Osteoblast (primary cell): ENCODE measurements around the gene PRSS12. TPM values are rescaled to one million over a fixed set of nuclear protein-coding genes. Genes with fewer than 3 reads are reported as not detected.

Experiments used
- DNase-seq: peaks from one replicate; pipeline ENCODE4 v3.0.0; 2011; ENCODE audit warnings: low spot score, mixed read lengths; ENCODE audit not compliant: insufficient read length; ENCODE audit errors: missing footprints
- H2AFZ ChIP-seq: 2 replicates; pipeline ENCODE4 v1.6.0; 2011; ENCODE audit warnings: mild to moderate bottlenecking, low read length
- H3K27ac ChIP-seq: 2 replicates; pipeline ENCODE4 v1.5.1; 2011; ENCODE audit warnings: mild to moderate bottlenecking, low read depth, low read length, moderate library complexity
- H3K27me3 ChIP-seq: 2 replicates; pipeline ENCODE4 v1.6.0; 2012; ENCODE audit warnings: mild to moderate bottlenecking, control low read depth, inconsistent platforms, low read length, moderate library complexity; ENCODE audit not compliant: insufficient read depth
- H3K36me3 ChIP-seq: 2 replicates; pipeline ENCODE4 v1.5.1; 2011; ENCODE audit warnings: mild to moderate bottlenecking, low read length, control low read depth, moderate library complexity; ENCODE audit not compliant: insufficient read depth
- H3K4me1 ChIP-seq: 2 replicates; pipeline ENCODE4 v1.5.1; 2011; ENCODE audit warnings: mild to moderate bottlenecking, low read length, control low read depth, moderate library complexity; ENCODE audit not compliant: insufficient read depth
- H3K4me2 ChIP-seq: 2 replicates; pipeline ENCODE4 v1.6.0; 2011; ENCODE audit warnings: mild to moderate bottlenecking, low read length; ENCODE audit not compliant: insufficient read depth
- H3K4me3 ChIP-seq: fragments of 200-600 bp; sonication (generic); 3 replicates; pipeline ENCODE4 v1.5.1; 2012; ENCODE audit warnings: mild to moderate bottlenecking, low read length, inconsistent platforms; ENCODE audit not compliant: insufficient read depth
- H3K79me2 ChIP-seq: 2 replicates; pipeline ENCODE4 v1.6.0; 2012; ENCODE audit warnings: mild to moderate bottlenecking, low read length, control low read depth, inconsistent platforms; ENCODE audit not compliant: insufficient read depth
- H3K9me3 ChIP-seq: 2 replicates; pipeline ENCODE4 v1.5.1; 2011; ENCODE audit warnings: low read depth, low read length, control low read depth
- H4K20me1 ChIP-seq: 2 replicates; pipeline ENCODE4 v1.6.0; 2012; ENCODE audit warnings: mild to moderate bottlenecking, low read length, control low read depth; ENCODE audit not compliant: insufficient read depth
- total RNA-seq: library from RNA; depleted of rRNA; stranded (reverse); fragments of >200 nt; gene quantifications from 2 replicates; pipeline ENCODE4 v1.2.3, GENCODE V29; 2012
- TF ChIP-seq, protein P1 (sequence below): IDR thresholded peaks from 2 replicates; pipeline ENCODE4 v1.5.1; 2011; ENCODE audit warnings: mild to moderate bottlenecking, low read depth, low read length, moderate library complexity; ENCODE audit errors: extremely low read depth

PRSS12 gene
- total RNA-seq, 1 donor = 9.4 TPM

DNA sequence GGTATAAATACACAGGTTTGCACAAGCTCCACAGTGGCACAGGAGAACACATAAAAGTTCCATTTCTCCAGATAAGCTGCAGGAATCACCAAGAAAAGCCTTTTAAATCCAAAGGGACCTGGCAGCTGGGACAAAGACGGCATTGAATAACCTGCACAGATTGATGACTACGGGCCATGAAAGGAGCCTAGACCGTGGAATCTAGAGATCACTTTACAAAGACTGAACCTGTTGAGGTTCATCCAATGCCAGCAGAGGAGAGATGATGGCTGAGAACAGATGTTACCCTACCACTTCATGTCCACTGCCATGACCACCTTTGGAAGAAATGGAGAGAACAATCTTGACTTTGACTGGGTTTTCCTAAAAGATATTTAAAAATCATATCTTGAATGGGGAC, 88.7 kb downstream of the PRSS12 start:
- Histone ChIP-seq H3K27ac (no peak overlapping the region), H3K4me3 (no peak overlapping the region), H4K20me1 (no peaks in the 10 kb centered on the region), H3K36me3 (no peaks in the 10 kb centered on the region), H3K9me3 (no peaks in the 10 kb centered on the region), H2AFZ (no peak overlapping the region), H3K27me3 (peaks cover 4% of the 10 kb centered on the region), H3K4me1 (no peaks in the 10 kb centered on the region), H3K79me2 (no peaks in the 10 kb centered on the region), H3K4me2 (no peak overlapping the region)
- no peak for DNase-seq
- TF ChIP-seq, protein P1, sequence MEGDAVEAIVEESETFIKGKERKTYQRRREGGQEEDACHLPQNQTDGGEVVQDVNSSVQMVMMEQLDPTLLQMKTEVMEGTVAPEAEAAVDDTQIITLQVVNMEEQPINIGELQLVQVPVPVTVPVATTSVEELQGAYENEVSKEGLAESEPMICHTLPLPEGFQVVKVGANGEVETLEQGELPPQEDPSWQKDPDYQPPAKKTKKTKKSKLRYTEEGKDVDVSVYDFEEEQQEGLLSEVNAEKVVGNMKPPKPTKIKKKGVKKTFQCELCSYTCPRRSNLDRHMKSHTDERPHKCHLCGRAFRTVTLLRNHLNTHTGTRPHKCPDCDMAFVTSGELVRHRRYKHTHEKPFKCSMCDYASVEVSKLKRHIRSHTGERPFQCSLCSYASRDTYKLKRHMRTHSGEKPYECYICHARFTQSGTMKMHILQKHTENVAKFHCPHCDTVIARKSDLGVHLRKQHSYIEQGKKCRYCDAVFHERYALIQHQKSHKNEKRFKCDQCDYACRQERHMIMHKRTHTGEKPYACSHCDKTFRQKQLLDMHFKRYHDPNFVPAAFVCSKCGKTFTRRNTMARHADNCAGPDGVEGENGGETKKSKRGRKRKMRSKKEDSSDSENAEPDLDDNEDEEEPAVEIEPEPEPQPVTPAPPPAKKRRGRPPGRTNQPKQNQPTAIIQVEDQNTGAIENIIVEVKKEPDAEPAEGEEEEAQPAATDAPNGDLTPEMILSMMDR = no peak

DNA sequence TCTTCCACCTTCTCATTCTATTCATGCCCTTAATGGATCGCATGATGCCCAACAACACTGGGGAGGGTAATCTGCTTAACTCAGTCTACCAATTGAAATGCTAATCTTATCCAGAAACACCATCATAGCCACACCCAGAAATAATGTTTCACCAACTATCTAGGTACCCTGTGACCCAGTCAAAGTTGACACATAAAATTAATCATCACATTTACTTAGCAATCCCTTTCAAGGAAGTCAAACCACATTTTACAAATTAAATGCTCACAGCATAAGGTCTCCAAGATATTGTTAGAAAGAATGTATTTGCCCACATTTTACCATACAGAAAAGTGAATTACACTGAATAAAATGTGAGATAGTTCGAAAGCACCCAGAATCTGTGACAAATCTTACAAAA, 92.5 kb downstream of the PRSS12 start:
- Histone ChIP-seq H3K79me2 (no peaks in the 10 kb centered on the region), H4K20me1 (no peaks in the 10 kb centered on the region), H3K36me3 (no peaks in the 10 kb centered on the region), H3K4me3 (no peak overlapping the region), H3K9me3 (no peaks in the 10 kb centered on the region), H3K27me3 (peaks cover 4% of the 10 kb centered on the region), H3K4me1 (no peaks in the 10 kb centered on the region), H3K27ac (no peak overlapping the region), H3K4me2 (no peak overlapping the region), H2AFZ (no peak overlapping the region)
- TF ChIP-seq, protein P1 = no peak
- no peak for DNase-seq

DNA sequence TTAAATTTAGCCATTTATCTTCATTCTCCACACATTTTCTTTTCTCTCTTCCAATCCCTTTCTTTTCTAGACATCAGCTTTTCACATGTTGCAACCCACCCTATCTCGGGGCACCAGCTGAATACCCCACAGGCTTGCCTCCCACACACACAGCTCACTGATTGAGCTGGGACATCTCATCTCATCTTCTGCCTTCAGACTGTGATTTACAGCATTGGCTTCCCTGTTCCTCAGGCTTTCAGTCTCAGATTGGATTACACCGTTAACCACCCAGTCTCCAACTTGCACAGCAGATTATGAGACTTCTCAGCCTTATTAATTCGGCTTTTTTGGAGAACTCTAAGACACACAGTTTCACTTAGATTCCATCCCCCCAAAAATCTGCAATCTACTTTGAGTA, 93.7 kb downstream of the PRSS12 start:
- H3K27ac ChIP-seq = no peak overlapping the region
- no peak overlapping the region for H3K4me3 ChIP-seq
- H2AFZ ChIP-seq = no peak overlapping the region
- no peaks in the 10 kb centered on the region for H4K20me1 ChIP-seq
- DNase-seq = no peak
- H3K27me3 ChIP-seq = no peaks in the 10 kb centered on the region
- H3K79me2 ChIP-seq = no peaks in the 10 kb centered on the region
- H3K9me3 ChIP-seq = no peaks in the 10 kb centered on the region
- H3K4me1 ChIP-seq = no peaks in the 10 kb centered on the region
- H3K4me2 ChIP-seq = no peak overlapping the region
- TF ChIP-seq, protein P1 = no peak
- no peaks in the 10 kb centered on the region for H3K36me3 ChIP-seq

DNA sequence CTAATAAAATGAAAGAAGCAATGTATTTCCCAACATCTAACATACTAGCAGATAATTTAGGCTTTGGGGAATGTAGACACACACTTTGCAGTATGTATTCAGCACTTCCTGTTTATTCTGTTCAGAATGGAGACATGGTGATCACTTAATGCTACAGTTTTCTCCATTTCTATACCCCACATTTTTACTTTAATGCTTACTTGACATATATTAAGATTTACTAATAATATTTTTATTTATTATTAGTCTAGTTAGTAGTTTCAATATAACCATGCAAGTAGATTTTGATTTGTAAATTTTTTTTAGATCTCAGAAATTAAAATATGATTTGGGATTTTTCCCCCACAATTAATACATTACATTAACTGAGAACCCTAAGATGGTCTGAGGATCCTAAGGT, 98.4 kb downstream of the PRSS12 start:
- Histone ChIP-seq H3K4me1 (no peaks in the 10 kb centered on the region), H3K36me3 (no peaks in the 10 kb centered on the region), H4K20me1 (no peaks in the 10 kb centered on the region), H3K27me3 (no peaks in the 10 kb centered on the region), H3K4me2 (no peak overlapping the region), H2AFZ (no peak overlapping the region), H3K9me3 (no peaks in the 10 kb centered on the region), H3K27ac (no peak overlapping the region), H3K79me2 (no peaks in the 10 kb centered on the region), H3K4me3 (no peak overlapping the region)
- DNase-seq = no peak
- TF ChIP-seq, protein P1 = no peak
